ENCODE data around the gene CCL26. TPM values are rescaled to one million over a fixed set of nuclear protein-coding genes. Genes with fewer than 3 reads are reported as not detected.
"Not testable (repeated sequence)": the region's sequence is repeated elsewhere in the genome, so short reads cannot be mapped to it uniquely, and the experiment has no call there.

The CCL26 gene
- total RNA-seq, 2 donors from 2014 or later: not detected

- no peak for ATAC-seq (replicated peaks)
- peaks cover 6% of the 10 kb centered on the region for H3K9me3 Mint-ChIP-seq
- peaks cover 4% of the 10 kb centered on the region for H3K27me3 Mint-ChIP-seq
- H3K4me3 Mint-ChIP-seq: no peak overlapping the region
- H3K4me1 Mint-ChIP-seq: no peaks in the 10 kb centered on the region
- H3K27ac Mint-ChIP-seq: no peak overlapping the region
- no peaks in the 10 kb centered on the region for H3K36me3 Mint-ChIP-seq (ENCODE audit: low read depth)
Measured at GRCh38 chr7:75806560-75807307, 34.7 kb upstream of the CCL26 start.

GRCh38 chr7:75804705-75805104, 32.7 kb upstream of the CCL26 start:
- Mint-ChIP-seq H3K27ac (no peak overlapping the region), H3K4me3 (no peak overlapping the region), H3K4me1 (no peaks in the 10 kb centered on the region), H3K27me3 (peaks cover 4% of the 10 kb centered on the region), H3K36me3 (ENCODE audit: low read depth) (no peaks in the 10 kb centered on the region), H3K9me3 (peaks cover 6% of the 10 kb centered on the region)
- ATAC-seq (replicated peaks): no peak

GRCh38 chr7:75804004-75804403, 32.0 kb upstream of the CCL26 start:
- peaks cover 6% of the 10 kb centered on the region for H3K9me3 Mint-ChIP-seq
- H3K27ac Mint-ChIP-seq: no peak overlapping the region
- H3K36me3 Mint-ChIP-seq (ENCODE audit: low read depth): no peaks in the 10 kb centered on the region
- H3K4me3 Mint-ChIP-seq: no peak overlapping the region
- H3K27me3 Mint-ChIP-seq: peaks cover 8% of the 10 kb centered on the region
- no peak for ATAC-seq (replicated peaks)
- no peaks in the 10 kb centered on the region for H3K4me1 Mint-ChIP-seq

GRCh38 chr7:75802552-75802821, 30.5 kb upstream of the CCL26 start:
- Mint-ChIP-seq H3K4me1 (no peaks in the 10 kb centered on the region), H3K27me3 (peaks cover 8% of the 10 kb centered on the region)

GRCh38 chr7:75798770-75799169, 26.8 kb upstream of the CCL26 start:
- peaks cover 10% of the 10 kb centered on the region for H3K27me3 Mint-ChIP-seq
- no peak overlapping the region for H3K27ac Mint-ChIP-seq

More at GRCh38 chr7:75802552-75802821, 30.5 kb upstream of the CCL26 start:
- Mint-ChIP-seq H3K9me3 (peaks cover 6% of the 10 kb centered on the region), H3K27ac (no peak overlapping the region), H3K4me3 (no peak overlapping the region), H3K36me3 (ENCODE audit: low read depth) (no peaks in the 10 kb centered on the region)
- no peak for ATAC-seq (replicated peaks)

GRCh38 chr7:75796420-75796819, 24.4 kb upstream of the CCL26 start:
- Mint-ChIP-seq H3K36me3 (ENCODE audit: low read depth) (no peaks in the 10 kb centered on the region), H3K4me1 (no peaks in the 10 kb centered on the region), H3K27ac (no peak overlapping the region), H3K4me3 (no peak overlapping the region), H3K9me3 (no peaks in the 10 kb centered on the region), H3K27me3 (peaks cover 6% of the 10 kb centered on the region)
- no peak for ATAC-seq (replicated peaks)

More at GRCh38 chr7:75798770-75799169, 26.8 kb upstream of the CCL26 start:
- H3K9me3 Mint-ChIP-seq: no peaks in the 10 kb centered on the region
- no peak for ATAC-seq (replicated peaks)
- no peaks in the 10 kb centered on the region for H3K36me3 Mint-ChIP-seq (ENCODE audit: low read depth)
- no peak overlapping the region for H3K4me3 Mint-ChIP-seq
- no peaks in the 10 kb centered on the region for H3K4me1 Mint-ChIP-seq

- Mint-ChIP-seq H3K4me3 (no peak overlapping the region), H3K4me1 (no peaks in the 10 kb centered on the region), H3K36me3 (ENCODE audit: low read depth) (no peaks in the 10 kb centered on the region), H3K9me3 (no peaks in the 10 kb centered on the region), H3K27me3 (peaks cover 6% of the 10 kb centered on the region), H3K27ac (no peak overlapping the region)
- no peak for ATAC-seq (replicated peaks)
Measured at GRCh38 chr7:75795831-75796285, 23.8 kb upstream of the CCL26 start.

GRCh38 chr7:75793676-75794075, 21.7 kb upstream of the CCL26 start:
- Mint-ChIP-seq H3K4me1 (no peaks in the 10 kb centered on the region), H3K27me3 (peaks cover 3% of the 10 kb centered on the region), H3K27ac (no peak overlapping the region), H3K4me3 (no peak overlapping the region), H3K36me3 (ENCODE audit: low read depth) (no peaks in the 10 kb centered on the region), H3K9me3 (no peaks in the 10 kb centered on the region)
- ATAC-seq (replicated peaks): no peak

- ATAC-seq (replicated peaks); H3K36me3 Mint-ChIP-seq (ENCODE audit: low read depth); H3K27me3 Mint-ChIP-seq; H3K27ac Mint-ChIP-seq; H3K4me1 Mint-ChIP-seq; H3K9me3 Mint-ChIP-seq; H3K4me3 Mint-ChIP-seq: not testable (repeated sequence)
Measured at GRCh38 chr7:75792567-75792966, 20.6 kb upstream of the CCL26 start.

GRCh38 chr7:75789361-75789924, 17.4 kb upstream of the CCL26 start:
- no peak for ATAC-seq (replicated peaks)
- Mint-ChIP-seq H3K4me3 (no peak overlapping the region), H3K36me3 (ENCODE audit: low read depth) (no peaks in the 10 kb centered on the region), H3K27ac (no peak overlapping the region), H3K27me3 (no peaks in the 10 kb centered on the region), H3K9me3 (no peaks in the 10 kb centered on the region), H3K4me1 (no peaks in the 10 kb centered on the region)

- not testable (repeated sequence) for H3K4me3 Mint-ChIP-seq; H3K9me3 Mint-ChIP-seq; H3K27ac Mint-ChIP-seq; H3K36me3 Mint-ChIP-seq (ENCODE audit: low read depth); H3K4me1 Mint-ChIP-seq; H3K27me3 Mint-ChIP-seq; ATAC-seq (replicated peaks)
Measured at GRCh38 chr7:75788154-75788847, 16.3 kb upstream of the CCL26 start.

- not testable (repeated sequence) for H3K36me3 Mint-ChIP-seq (ENCODE audit: low read depth); H3K27ac Mint-ChIP-seq; H3K9me3 Mint-ChIP-seq; H3K4me3 Mint-ChIP-seq; ATAC-seq (replicated peaks)
- Mint-ChIP-seq H3K27me3 (peaks cover 25% of the 10 kb centered on the region), H3K4me1 (peaks cover 16% of the 10 kb centered on the region)
Measured at GRCh38 chr7:75783058-75783457, 11.0 kb upstream of the CCL26 start.

GRCh38 chr7:75780647-75781273, 8.7 kb upstream of the CCL26 start:
- H3K9me3 Mint-ChIP-seq; H3K36me3 Mint-ChIP-seq (ENCODE audit: low read depth); ATAC-seq (replicated peaks); H3K4me3 Mint-ChIP-seq: not testable (repeated sequence)
- peak overlapping the region; percentile 76 for H3K27ac Mint-ChIP-seq
- H3K4me1 Mint-ChIP-seq: peaks cover 23% of the 10 kb centered on the region
- peaks cover 25% of the 10 kb centered on the region for H3K27me3 Mint-ChIP-seq

- peak overlapping the region; percentile 76 for H3K27ac Mint-ChIP-seq
- not testable (repeated sequence) for H3K9me3 Mint-ChIP-seq; ATAC-seq (replicated peaks); H3K36me3 Mint-ChIP-seq (ENCODE audit: low read depth)
- H3K27me3 Mint-ChIP-seq: peaks cover 25% of the 10 kb centered on the region
- H3K4me3 Mint-ChIP-seq: peak overlapping the region; percentile 3
- H3K4me1 Mint-ChIP-seq: peaks cover 23% of the 10 kb centered on the region
Measured at GRCh38 chr7:75779516-75779915, 7.5 kb upstream of the CCL26 start.

- H3K9me3 Mint-ChIP-seq; H3K36me3 Mint-ChIP-seq (ENCODE audit: low read depth): not testable (repeated sequence)
Measured at GRCh38 chr7:75779035-75779434, 7.0 kb upstream of the CCL26 start.

More at GRCh38 chr7:75779035-75779434, 7.0 kb upstream of the CCL26 start:
- ATAC-seq (replicated peaks): not testable (repeated sequence)
- peaks cover 23% of the 10 kb centered on the region for H3K4me1 Mint-ChIP-seq
- peak overlapping the region; percentile 3 for H3K4me3 Mint-ChIP-seq
- H3K27me3 Mint-ChIP-seq: peaks cover 25% of the 10 kb centered on the region
- H3K27ac Mint-ChIP-seq: peak overlapping the region; percentile 76
